ENCODE results near the gene SELENOO.

DNA sequence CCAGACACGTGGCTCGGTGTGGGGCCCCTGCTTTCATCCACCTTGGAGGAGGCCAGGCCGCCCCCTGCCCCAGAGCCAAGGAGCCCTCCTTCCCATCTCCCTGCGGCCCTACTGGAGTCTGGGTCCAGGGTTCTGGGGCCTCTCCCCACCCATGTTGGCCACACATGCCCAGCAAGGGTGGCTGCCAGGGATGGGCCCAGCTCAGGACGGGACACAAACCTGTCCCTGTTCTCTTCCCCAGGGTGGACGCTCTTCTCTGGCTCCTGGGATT, 25.7 kb upstream of the SELENOO start:
- TF ChIP-seq POLR2A (IDR thresholded peaks at IDR 0.05; ENCODE audit: low read length) (no peak), GATA1 (IDR thresholded peaks at IDR 0.05; ENCODE audit: low read depth, low read length) (no peak)

Data from erythroblast (primary cell).